SK-N-SH treated with all-trans-retinoic acid at 6 μM for 48 hours (cell line): Measurements from ENCODE around the gene C11orf91.
"Not testable (repeated sequence)": the region's sequence is repeated elsewhere in the genome, so short reads cannot be mapped to it uniquely, and the experiment has no call there.

Experiments used
- ARNTL ChIP-seq: fragments of 450-650 bp; formaldehyde crosslinking; IDR thresholded peaks from 2 replicates; pipeline ENCODE4 v1.5.0; 2020; ENCODE audit warnings: low read depth, mild to moderate bottlenecking, moderate library complexity, borderline replicate concordance
- ESRRG ChIP-seq: fragments of 250-450 bp; sonication (Bioruptor Pico); IDR thresholded peaks from 2 replicates; pipeline ENCODE4 v1.6.1; 2021; ENCODE audit warnings: mild to moderate bottlenecking
- GLIS3 ChIP-seq: fragments of 250-450 bp; sonication (Bioruptor Pico); IDR thresholded peaks from 2 replicates; pipeline ENCODE4 v1.5.0; 2020; ENCODE audit warnings: mild to moderate bottlenecking, moderate library complexity
- PATZ1 ChIP-seq: fragments of 250-450 bp; sonication (Bioruptor Pico); IDR thresholded peaks from 2 replicates; pipeline ENCODE4 v1.8.0; 2020; ENCODE audit warnings: mild to moderate bottlenecking, moderate library complexity, borderline replicate concordance
- POU6F1 ChIP-seq: fragments of 250-450 bp; sonication (Bioruptor Pico); IDR thresholded peaks from 2 replicates; pipeline ENCODE4 v1.8.0; 2021; ENCODE audit warnings: low read depth, mild to moderate bottlenecking, moderate library complexity, borderline replicate concordance
- RARB ChIP-seq: fragments of 250-450 bp; sonication (Bioruptor Pico); IDR thresholded peaks from 2 replicates; pipeline ENCODE4 v1.8.0; 2021; ENCODE audit warnings: mild to moderate bottlenecking, moderate library complexity
- SNAI2 ChIP-seq: fragments of 250-450 bp; sonication (Bioruptor Pico); IDR thresholded peaks from 2 replicates; pipeline ENCODE4 v1.5.0; 2020; ENCODE audit warnings: mild to moderate bottlenecking, moderate library complexity
- TOX ChIP-seq: fragments of 250-450 bp; sonication (Bioruptor Pico); IDR thresholded peaks from 2 replicates; pipeline ENCODE4 v1.8.0; 2021; ENCODE audit warnings: mild to moderate bottlenecking, moderate library complexity, borderline replicate concordance
- ZC3H10 ChIP-seq: fragments of 250-450 bp; sonication (Bioruptor Pico); IDR thresholded peaks from 2 replicates; pipeline ENCODE4 v1.5.1; 2021; ENCODE audit warnings: mild to moderate bottlenecking, moderate library complexity

DNA sequence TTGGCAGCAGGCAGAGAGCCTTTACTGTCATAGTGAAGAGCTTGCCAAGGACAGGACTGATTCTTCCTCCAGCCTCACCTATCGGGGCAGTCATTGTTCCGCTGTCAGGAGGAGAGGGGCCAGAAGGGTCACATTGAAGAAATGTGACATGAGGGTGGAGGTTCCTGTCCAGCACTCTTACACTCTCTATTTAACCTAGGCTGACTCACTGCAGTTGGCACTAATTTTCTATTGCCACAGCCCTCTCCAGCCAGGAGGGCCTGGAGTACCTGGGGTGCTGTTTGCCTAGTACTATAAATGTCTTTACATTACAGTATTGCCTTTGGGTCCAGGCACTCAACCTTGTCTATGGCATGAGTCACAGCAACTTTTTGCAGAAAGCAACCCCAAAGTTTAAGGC, 7.2 kb upstream of the C11orf91 start:
- not testable (repeated sequence) for TF ChIP-seq PATZ1 (CRISPR knock-in tag); ZC3H10 (CRISPR knock-in tag); RARB (CRISPR knock-in tag); SNAI2 (CRISPR knock-in tag); GLIS3 (CRISPR knock-in tag); ARNTL; ESRRG (CRISPR knock-in tag); POU6F1; TOX (CRISPR knock-in tag)
